Keratinocyte (primary cell): ENCODE results near the gene VPS13D. TPM values are rescaled to one million over a fixed set of nuclear protein-coding genes. Genes with fewer than 3 reads are reported as not detected.

ENCODE experiments used
- DNase-seq: peaks from one replicate; pipeline ENCODE4 v3.0.0-alpha.2; 2011; ENCODE audit warnings: low read depth, missing footprints, low spot score
- FAIRE-seq: peaks from 2 replicates; lab custom pipeline; 2011; peaks lifted over from hg19 to GRCh38; lab: Jason Lieb, UNC
- H2AFZ ChIP-seq: 2 replicates; pipeline ENCODE4 v1.6.0; 2012; ENCODE audit warnings: low read length, control low read depth, inconsistent platforms; ENCODE audit not compliant: control insufficient read depth
- H3K27ac ChIP-seq: 2 replicates; pipeline ENCODE4 v1.5.1; 2011; ENCODE audit warnings: low read length; ENCODE audit not compliant: control insufficient read depth, insufficient read depth
- H3K27me3 ChIP-seq: 3 replicates; pipeline ENCODE4 v1.6.0; 2011; ENCODE audit warnings: low read length; ENCODE audit not compliant: control insufficient read depth, insufficient read depth; ENCODE audit errors: extremely low read depth
- H3K36me3 ChIP-seq, 2 experiments: 2 replicates in 1 of 2; 3 replicates in 1 of 2; pipeline ENCODE4 v1.5.1; 2011; ENCODE audit warnings: low read length in 2 of 2, mild to moderate bottlenecking in 1 of 2; ENCODE audit not compliant: control insufficient read depth in 2 of 2, insufficient read depth in 2 of 2; ENCODE audit errors: extremely low read depth in 1 of 2
- H3K4me1 ChIP-seq: 3 replicates; pipeline ENCODE4 v1.5.1; 2011; ENCODE audit warnings: low read length; ENCODE audit not compliant: control insufficient read depth, insufficient read depth; ENCODE audit errors: extremely low read depth
- H3K4me2 ChIP-seq: 3 replicates; pipeline ENCODE4 v1.6.0; 2011; ENCODE audit warnings: low read depth, low read length; ENCODE audit not compliant: control insufficient read depth, insufficient read depth; ENCODE audit errors: extremely low read depth
- H3K4me3 ChIP-seq, 3 experiments: fragments of 200-600 bp in 1 of 3; sonication (generic) in 1 of 3; 2 replicates in 2 of 3; 3 replicates in 1 of 3; pipeline ENCODE4 v1.5.1; 2011 to 2016; ENCODE audit warnings: low read length in 3 of 3, mild to moderate bottlenecking in 3 of 3, control low read depth in 2 of 3, inconsistent platforms in 1 of 3, low read depth in 1 of 3, mixed read lengths in 1 of 3, mixed run types in 1 of 3, moderate library complexity in 1 of 3; ENCODE audit not compliant: control insufficient read depth in 2 of 3, insufficient read depth in 2 of 3; ENCODE audit errors: extremely low read depth in 1 of 3
- H3K79me2 ChIP-seq: 2 replicates; pipeline ENCODE4 v1.6.0; 2012; ENCODE audit warnings: low read length; ENCODE audit not compliant: control insufficient read depth, insufficient read depth
- H3K9ac ChIP-seq: 3 replicates; pipeline ENCODE4 v1.6.0; 2011; ENCODE audit warnings: low read length; ENCODE audit not compliant: control insufficient read depth, insufficient read depth; ENCODE audit errors: extremely low read depth
- H3K9me1 ChIP-seq: 3 replicates; pipeline ENCODE4 v1.6.0; 2011; ENCODE audit warnings: low read length; ENCODE audit not compliant: control insufficient read depth, insufficient read depth; ENCODE audit errors: extremely low read depth
- H3K9me3 ChIP-seq: 2 replicates; pipeline ENCODE4 v1.5.1; 2012; ENCODE audit warnings: low read depth, low read length; ENCODE audit not compliant: control insufficient read depth
- H4K20me1 ChIP-seq: 3 replicates; pipeline ENCODE4 v1.6.0; 2011; ENCODE audit warnings: low read length; ENCODE audit not compliant: control insufficient read depth, insufficient read depth; ENCODE audit errors: extremely low read depth
- EZH2 ChIP-seq: IDR thresholded peaks from one replicate; pipeline ENCODE4 v1.6.1; 2012; ENCODE audit warnings: inconsistent platforms, mild to moderate bottlenecking, low read length, moderate library complexity
- dilution Hi-C: fragments of 300-500 bp; cut with MboI; formaldehyde crosslinking; loops from one replicate; pipeline ENCODE4 v1.7.0; 2020; ENCODE audit warnings: low sequenced_read_pairs; ENCODE audit not compliant: extremely low pct_ligation_motif_present
- polyA plus RNA-seq, 5 experiments: library from polyadenylated mRNA; depleted of rRNA in 3 of 5; stranded (reverse) in 3 of 5; stranded (forward) in 1 of 5; unstranded in 1 of 5; fragments of >200 nt; gene quantifications; 1 replicate in 1 of 5; 2 replicates in 3 of 5; 3 replicates in 1 of 5; pipeline versions ENCODE4 v1.2.1 to v1.2.3, GENCODE V29; 2011 to 2012; ENCODE audit warnings: missing spikeins in 2 of 5, low read depth in 1 of 5, low replicate concordance in 1 of 5
- TF ChIP-seq, protein P1 (sequence below), 3 experiments: IDR thresholded peaks in 1 of 3; conservative IDR thresholded peaks in 1 of 3; optimal IDR thresholded peaks in 1 of 3; 2 replicates in 2 of 3; 3 replicates in 1 of 3; pipeline versions ENCODE3 to v1.5.1; 2011; ENCODE audit warnings: low read length in 3 of 3, mild to moderate bottlenecking in 3 of 3, moderate library complexity in 2 of 3, control low read depth in 1 of 3, inconsistent platforms in 1 of 3; ENCODE audit not compliant: insufficient read depth in 2 of 3; ENCODE audit errors: extremely low read depth in 1 of 3

VPS13D gene
- polyA plus RNA-seq, 1 donor (not counting 4 experiments of a cell fraction or from before 2014, with no cell fraction given) = 19.0 TPM

DNA sequence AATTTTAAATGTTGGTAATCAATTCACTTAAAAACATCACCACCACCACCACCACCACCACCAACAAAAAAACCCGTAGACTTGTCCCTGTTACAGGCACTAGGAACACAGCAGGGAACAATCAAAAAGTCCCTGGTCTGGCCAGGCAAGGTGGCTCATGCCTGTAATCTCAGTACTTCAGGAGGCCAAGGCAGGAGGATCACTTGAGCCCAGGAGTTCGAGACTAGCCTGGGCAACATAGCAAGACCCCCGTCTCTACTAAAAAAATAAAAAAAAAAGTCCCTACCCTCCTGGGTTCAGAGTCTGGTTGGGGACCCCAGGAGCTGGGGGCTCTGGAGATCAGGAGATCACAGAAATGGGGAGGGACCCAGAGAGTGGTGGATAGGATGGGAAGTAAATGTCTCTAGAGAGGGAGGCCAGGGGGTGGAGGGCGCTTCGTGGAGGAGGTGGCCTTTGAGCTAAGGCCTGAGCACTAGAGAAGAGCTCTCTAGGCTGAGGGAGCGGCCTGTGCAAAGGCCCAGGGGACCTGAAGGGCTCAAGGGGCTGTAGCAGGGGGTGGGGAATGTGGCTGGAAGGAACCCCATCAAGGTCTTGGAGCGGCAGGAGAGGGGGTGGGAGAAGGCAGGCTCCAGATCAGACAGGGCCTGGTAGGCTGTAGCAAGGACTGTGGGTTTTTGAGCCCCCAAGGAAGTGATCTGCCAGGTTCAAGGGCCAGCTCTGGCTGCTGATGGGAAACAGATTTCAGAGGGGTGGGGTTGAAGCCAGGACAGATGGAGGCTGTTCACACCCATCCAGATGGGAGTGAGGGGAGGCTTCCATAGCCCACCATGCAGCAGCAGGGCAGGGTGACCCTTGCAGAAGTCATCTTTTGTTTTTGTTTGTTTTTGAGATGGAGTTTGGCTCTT lies 24.8 kb upstream of the VPS13D start:
- H2AFZ ChIP-seq = no peak overlapping the region
- DNase-seq (no peak), FAIRE-seq (no peak)
- H4K20me1 ChIP-seq = no peaks in the 10 kb centered on the region
- H3K9me3 ChIP-seq = no peaks in the 10 kb centered on the region
- no peaks in the 10 kb centered on the region for H3K36me3 ChIP-seq
- no peak overlapping the region for H3K9ac ChIP-seq
- no peaks in the 10 kb centered on the region for H3K79me2 ChIP-seq
- no peaks in the 10 kb centered on the region for H3K4me1 ChIP-seq
- H3K4me3 ChIP-seq = no peak overlapping the region
- no peaks in the 10 kb centered on the region for H3K9me1 ChIP-seq
- dilution Hi-C loops = no loop called here
- H3K4me2 ChIP-seq = no peak overlapping the region
- H3K27me3 ChIP-seq = no peaks in the 10 kb centered on the region
- no peak overlapping the region for H3K27ac ChIP-seq
- TF ChIP-seq, protein P1, sequence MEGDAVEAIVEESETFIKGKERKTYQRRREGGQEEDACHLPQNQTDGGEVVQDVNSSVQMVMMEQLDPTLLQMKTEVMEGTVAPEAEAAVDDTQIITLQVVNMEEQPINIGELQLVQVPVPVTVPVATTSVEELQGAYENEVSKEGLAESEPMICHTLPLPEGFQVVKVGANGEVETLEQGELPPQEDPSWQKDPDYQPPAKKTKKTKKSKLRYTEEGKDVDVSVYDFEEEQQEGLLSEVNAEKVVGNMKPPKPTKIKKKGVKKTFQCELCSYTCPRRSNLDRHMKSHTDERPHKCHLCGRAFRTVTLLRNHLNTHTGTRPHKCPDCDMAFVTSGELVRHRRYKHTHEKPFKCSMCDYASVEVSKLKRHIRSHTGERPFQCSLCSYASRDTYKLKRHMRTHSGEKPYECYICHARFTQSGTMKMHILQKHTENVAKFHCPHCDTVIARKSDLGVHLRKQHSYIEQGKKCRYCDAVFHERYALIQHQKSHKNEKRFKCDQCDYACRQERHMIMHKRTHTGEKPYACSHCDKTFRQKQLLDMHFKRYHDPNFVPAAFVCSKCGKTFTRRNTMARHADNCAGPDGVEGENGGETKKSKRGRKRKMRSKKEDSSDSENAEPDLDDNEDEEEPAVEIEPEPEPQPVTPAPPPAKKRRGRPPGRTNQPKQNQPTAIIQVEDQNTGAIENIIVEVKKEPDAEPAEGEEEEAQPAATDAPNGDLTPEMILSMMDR (optimal IDR thresholded peaks at IDR 0.05 in 1 of 3, IDR thresholded peaks at IDR 0.05 in 1 of 3, conservative IDR thresholded peaks at IDR 0.05 in 1 of 3; ENCODE audit: extremely low read depth in 1 of 3, insufficient read depth in 2 of 3, low read length in 3 of 3) = no peak
- no peak for TF ChIP-seq EZH2

- H2AFZ ChIP-seq = no peak overlapping the region
Observed at GRCh38 chr1:12206238-12206637, 23.6 kb upstream of the VPS13D start.

More at GRCh38 chr1:12206238-12206637, 23.6 kb upstream of the VPS13D start:
- TF ChIP-seq, protein P1 (optimal IDR thresholded peaks at IDR 0.05 in 1 of 3, IDR thresholded peaks at IDR 0.05 in 1 of 3, conservative IDR thresholded peaks at IDR 0.05 in 1 of 3; ENCODE audit: extremely low read depth in 1 of 3, insufficient read depth in 2 of 3, low read length in 3 of 3) = no peak
- TF ChIP-seq EZH2 = no peak
- Histone ChIP-seq H3K79me2 (no peaks in the 10 kb centered on the region), H3K9ac (no peak overlapping the region), H3K9me1 (no peaks in the 10 kb centered on the region), H3K27me3 (no peaks in the 10 kb centered on the region), H4K20me1 (no peaks in the 10 kb centered on the region), H3K4me2 (no peak overlapping the region), H3K9me3 (no peaks in the 10 kb centered on the region), H3K27ac (no peak overlapping the region), H3K4me3 (no peak overlapping the region), H3K36me3 (no peaks in the 10 kb centered on the region), H3K4me1 (no peaks in the 10 kb centered on the region)
- DNase-seq (no peak), FAIRE-seq (no peak)
- dilution Hi-C loops = no loop called here
